ENCODE results near the gene ANKS3. TPM values are rescaled to one million over a fixed set of nuclear protein-coding genes. Genes with fewer than 3 reads are reported as not detected.

The ANKS3 gene
- total RNA-seq, 4 donors from 2014 or later: 29.3 to 58.8 (median 51.8) TPM

DNA sequence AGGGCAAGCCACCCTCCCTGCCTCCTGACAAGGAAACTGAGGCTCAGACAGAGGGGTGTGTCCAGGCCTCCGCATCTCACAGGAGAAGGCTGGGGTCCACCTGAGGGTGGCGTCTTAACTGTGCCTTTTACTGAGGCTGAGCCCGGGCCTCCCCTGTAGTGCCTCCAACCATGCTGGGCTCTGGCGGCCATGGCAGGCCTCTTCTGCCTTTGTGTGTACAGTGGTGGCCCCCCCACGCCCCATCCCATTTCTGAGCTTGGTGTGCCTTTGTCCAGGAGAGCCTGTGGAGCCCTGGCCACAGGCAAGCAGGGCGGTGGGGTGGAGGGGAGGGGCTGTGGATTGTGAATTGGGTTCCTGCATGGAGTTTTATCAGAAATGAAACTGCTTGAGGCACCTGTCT lies 78.3 kb downstream of the ANKS3 start:
- Histone ChIP-seq H3K9me3 (no peaks in the 10 kb centered on the region), H3K27me3 (no peaks in the 10 kb centered on the region), H3K27ac (no peak overlapping the region), H3K4me1 (peaks cover 0 to 17% (median 11%) of the 10 kb centered on the region in 4 donors), H3K4me3 (no peak overlapping the region), H3K36me3 (peaks cover 0 to 91% (median 14%) of the 10 kb centered on the region in 3 donors)
- 91 to 97% methylated on average over 4 to 6 of the region's 6 CpGs for WGBS, 2 donors
- no peak for TF ChIP-seq EP300 (IDR thresholded peaks at IDR 0.05)
- TF ChIP-seq CTCF (IDR thresholded peaks at IDR 0.05): no peak
- no peak for TF ChIP-seq POLR2A (IDR thresholded peaks at IDR 0.05)
- DNase-seq (ENCODE audit: low spot score in 2 of 2): no peak

DNA sequence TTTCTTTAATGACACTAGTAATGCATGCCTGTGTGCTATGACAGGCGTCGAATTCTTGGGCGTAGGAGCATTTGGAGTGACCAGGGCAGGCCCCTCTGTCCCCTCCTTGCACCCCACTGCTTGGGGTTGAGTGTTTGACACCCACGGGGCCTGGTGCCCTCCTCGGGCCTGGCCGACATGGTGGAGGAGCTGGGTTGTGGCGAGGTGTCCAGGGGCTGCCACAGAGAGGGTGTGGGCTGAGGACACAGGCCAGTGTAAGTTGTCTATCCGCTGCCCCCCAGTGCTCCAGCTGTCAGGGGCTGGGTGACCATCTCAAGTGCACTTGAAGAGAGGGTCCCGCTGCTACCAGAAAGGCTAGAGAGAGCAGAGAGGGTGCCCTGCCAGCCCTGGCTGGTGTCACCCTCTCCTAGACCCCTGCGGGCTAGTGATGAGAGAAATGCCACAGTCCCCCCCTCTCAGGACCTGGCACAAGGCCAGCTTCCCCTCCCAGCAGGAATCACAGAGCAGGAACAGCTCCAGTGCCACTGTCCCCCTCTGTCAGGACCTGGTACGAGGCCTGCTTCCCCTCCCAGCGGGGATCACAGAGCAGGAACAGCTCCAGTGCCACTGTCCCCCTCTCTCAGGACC lies 79.0 kb downstream of the ANKS3 start:
- no peak overlapping the region for H3K4me3 ChIP-seq
- H3K4me1 ChIP-seq: peaks cover 0 to 13% (median 4%) of the 10 kb centered on the region in 4 donors
- no peak for DNase-seq (ENCODE audit: low spot score in 2 of 2)
- H3K27ac ChIP-seq: peak overlapping the region in 1 of 4 donors; percentile 50
- H3K36me3 ChIP-seq: peaks cover 0 to 98% (median 14%) of the 10 kb centered on the region in 3 donors
- TF ChIP-seq EP300 (IDR thresholded peaks at IDR 0.05) (no peak), CTCF (IDR thresholded peaks at IDR 0.05) (no peak), POLR2A (IDR thresholded peaks at IDR 0.05) (no peak)
- WGBS, 2 donors: 89 to 93% methylated on average over 6 to 10 of the region's 12 CpGs
- H3K27me3 ChIP-seq: no peaks in the 10 kb centered on the region
- H3K9me3 ChIP-seq: no peaks in the 10 kb centered on the region

- peaks cover 0 to 94% (median 14%) of the 10 kb centered on the region in 3 donors for H3K36me3 ChIP-seq
- DNase-seq (ENCODE audit: low spot score in 2 of 2): no peak
- H3K27me3 ChIP-seq: no peaks in the 10 kb centered on the region
- H3K4me3 ChIP-seq: no peak overlapping the region
- TF ChIP-seq EP300 (IDR thresholded peaks at IDR 0.05) (no peak), CTCF (IDR thresholded peaks at IDR 0.05) (no peak), POLR2A (IDR thresholded peaks at IDR 0.05) (no peak)
- peak overlapping the region in 1 of 4 donors; percentile 61 for H3K27ac ChIP-seq
- H3K9me3 ChIP-seq: no peaks in the 10 kb centered on the region
- peaks cover 0 to 5% (median 0%) of the 10 kb centered on the region in 4 donors for H3K4me1 ChIP-seq
- WGBS, 2 donors: 80% methylated on average over 16 of the region's 16 CpGs
These were observed 79.8 kb downstream of the ANKS3 start for GRCh38 chr16:4654011-4654963.

DNA sequence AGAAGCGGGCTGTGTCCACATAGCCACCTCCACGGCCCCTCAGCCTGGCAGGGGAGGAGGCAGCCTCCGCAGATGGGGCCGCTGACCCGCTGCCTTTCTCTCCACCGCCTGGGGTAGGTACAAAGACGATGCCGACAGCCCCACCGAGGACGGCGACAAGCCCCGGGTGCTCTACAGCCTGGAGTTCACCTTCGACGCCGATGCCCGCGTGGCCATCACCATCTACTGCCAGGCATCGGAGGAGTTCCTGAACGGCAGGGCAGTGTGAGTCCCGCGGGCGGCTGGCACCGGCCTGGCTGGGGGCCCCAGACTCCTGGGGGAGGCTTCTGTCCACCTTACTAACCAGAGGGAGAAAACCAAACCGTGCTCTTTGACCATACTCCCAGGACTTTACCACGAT lies 81.5 kb downstream of the ANKS3 start:
- DNase-seq (ENCODE audit: low spot score in 2 of 2): no peak
- no peak overlapping the region for H3K4me3 ChIP-seq
- H3K4me1 ChIP-seq: peaks cover 0 to 3% (median 0%) of the 10 kb centered on the region in 4 donors
- H3K9me3 ChIP-seq: no peaks in the 10 kb centered on the region
- WGBS, 2 donors: 90 to 97% methylated on average over 15 to 16 of the region's 25 CpGs
- H3K36me3 ChIP-seq: peaks cover 0 to 91% (median 14%) of the 10 kb centered on the region in 3 donors
- no peaks in the 10 kb centered on the region for H3K27me3 ChIP-seq
- peak overlapping the region in 1 of 4 donors; percentile 47 for H3K27ac ChIP-seq
- TF ChIP-seq EP300 (IDR thresholded peaks at IDR 0.05): no peak
- TF ChIP-seq POLR2A (IDR thresholded peaks at IDR 0.05): no peak
- TF ChIP-seq CTCF (IDR thresholded peaks at IDR 0.05): no peak

- 88 to 94% methylated on average over 8 to 13 of the region's 13 CpGs for WGBS, 2 donors
- peaks cover 0 to 91% (median 14%) of the 10 kb centered on the region in 3 donors for H3K36me3 ChIP-seq
- TF ChIP-seq POLR2A (IDR thresholded peaks at IDR 0.05) (no peak), EP300 (IDR thresholded peaks at IDR 0.05) (no peak), CTCF (IDR thresholded peaks at IDR 0.05) (no peak)
These were observed 82.2 kb downstream of the ANKS3 start for GRCh38 chr16:4651827-4652226.

More at GRCh38 chr16:4651827-4652226, 82.2 kb downstream of the ANKS3 start:
- Histone ChIP-seq H3K4me1 (peaks cover 0 to 3% (median 0%) of the 10 kb centered on the region in 4 donors), H3K27me3 (no peaks in the 10 kb centered on the region), H3K9me3 (no peaks in the 10 kb centered on the region), H3K27ac (no peak overlapping the region), H3K4me3 (no peak overlapping the region)
- no peak for DNase-seq (ENCODE audit: low spot score in 2 of 2)
